ENCODE results near the gene KCNIP2.

The KCNIP2 gene

DNA sequence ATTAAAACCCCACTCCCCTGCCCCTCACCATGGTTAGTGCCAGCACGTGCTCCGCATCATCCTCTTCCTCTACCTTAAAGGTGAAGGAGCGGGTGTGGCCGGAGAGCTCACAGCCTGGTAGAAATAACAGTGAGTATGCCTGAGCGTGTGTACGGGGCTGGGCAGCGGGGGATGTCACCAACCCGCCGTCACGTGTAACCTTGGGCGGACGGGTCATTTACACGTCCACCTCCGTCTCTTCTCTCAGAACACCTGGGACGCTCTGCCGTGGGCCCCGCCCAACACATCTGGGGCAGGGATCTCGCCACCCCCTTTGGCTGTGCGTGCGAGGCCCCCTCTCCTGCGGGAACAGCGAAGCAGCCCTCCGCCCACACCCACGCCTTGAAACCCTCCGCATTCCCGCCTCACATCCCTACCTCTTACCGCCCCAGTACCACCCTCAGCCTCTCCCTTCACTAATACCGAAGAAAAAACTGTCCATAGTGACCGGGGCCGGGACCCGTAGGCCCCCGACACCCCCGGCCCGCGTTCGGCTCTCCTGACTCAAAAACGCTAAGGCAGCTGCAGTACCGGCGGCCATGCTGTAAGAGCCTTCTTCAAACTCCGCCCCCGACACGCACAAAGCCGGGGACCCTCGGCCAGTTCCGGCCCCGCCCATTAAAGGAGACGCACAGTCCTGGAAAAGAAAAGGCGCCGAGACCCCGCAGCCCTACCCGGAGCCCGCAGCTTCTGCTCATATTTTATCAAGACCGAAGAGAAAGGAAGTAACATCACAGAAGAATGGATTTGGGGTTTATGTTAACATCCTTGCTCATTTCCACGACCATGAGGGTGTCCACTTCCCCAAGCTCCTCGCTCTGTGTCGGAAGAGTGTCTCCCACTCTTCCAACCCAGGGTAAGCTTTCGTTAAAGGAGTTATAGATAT is 60.5 kb downstream of the KCNIP2 start, which contains the start of gene NPM3:
TSS of gene NPM3 (minus strand) at position 636 of the 925 bp plus-strand sequence. CDS start at position 580, 56 bp downstream.
- DNase-seq (ENCODE audit: low spot score): peak; percentile 73

DNA sequence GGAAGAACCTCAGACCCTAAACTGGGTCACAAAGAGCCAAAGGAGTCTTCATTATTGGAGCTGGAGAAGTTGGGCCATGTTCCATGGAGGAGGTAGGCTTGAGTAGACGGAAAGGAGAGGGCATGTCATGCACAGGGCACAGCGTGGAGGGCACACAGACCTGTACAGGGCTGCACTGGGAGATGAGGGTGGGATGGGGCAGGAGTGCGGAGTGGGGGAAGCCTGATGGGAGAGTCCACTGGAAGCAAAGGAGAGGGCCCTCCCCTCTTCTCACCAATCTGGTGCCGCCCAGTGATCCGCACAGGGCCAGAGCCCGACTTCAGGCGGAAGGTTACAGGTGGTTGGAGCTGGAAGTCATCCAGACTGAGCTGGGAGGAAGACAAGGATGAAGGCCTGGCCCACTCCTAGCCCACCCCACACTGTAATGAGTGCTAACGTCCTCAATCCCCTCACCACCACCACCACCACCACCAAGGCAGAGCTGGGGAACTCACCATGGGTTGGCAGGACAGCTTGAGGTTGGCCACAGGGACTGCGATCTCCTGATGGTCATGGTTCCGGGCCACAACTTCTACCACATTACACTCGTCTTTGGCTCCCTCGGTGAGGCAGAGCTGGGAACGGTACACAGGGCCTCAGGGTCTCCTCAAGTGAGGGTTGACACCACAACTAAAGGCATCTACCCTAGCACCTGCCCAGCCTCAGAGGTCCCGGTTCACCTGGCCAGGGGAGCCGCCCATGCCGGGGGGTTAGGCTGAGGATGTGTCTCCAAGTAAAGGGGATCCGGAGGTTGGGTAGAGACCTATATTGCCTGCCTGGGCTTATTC is 61.4 kb downstream of the KCNIP2 start:
- DNase-seq (ENCODE audit: low spot score): no peak

DNA sequence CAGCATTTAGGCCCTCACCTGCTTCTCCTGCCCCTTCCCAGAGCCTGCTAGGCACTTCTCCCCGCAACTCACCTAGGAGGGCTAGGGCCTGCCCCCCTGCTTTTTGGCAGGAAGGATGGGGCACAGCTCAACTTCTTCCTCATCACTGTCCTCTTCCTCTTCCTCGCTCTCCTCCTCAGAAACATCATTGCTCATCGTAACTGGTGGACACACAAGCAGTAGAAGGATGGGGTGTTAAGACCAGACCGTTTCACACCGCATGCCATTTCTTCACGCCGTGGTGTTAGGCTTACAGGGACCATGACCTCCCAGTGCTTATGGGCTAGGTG is 62.0 kb downstream of the KCNIP2 start:
- no peak for DNase-seq (ENCODE audit: low spot score)

GRCh38 chr10:101780818-101781654 is 62.6 kb downstream of the KCNIP2 start:
- DNase-seq (ENCODE audit: low spot score): peak; percentile 69

- DNase-seq (ENCODE audit: low spot score): no peak
These were observed 63.3 kb downstream of the KCNIP2 start for GRCh38 chr10:101780187-101780817.

- peak; percentile 79 for DNase-seq (ENCODE audit: low spot score)
These were observed 63.9 kb downstream of the KCNIP2 start for GRCh38 chr10:101779544-101780186.

GRCh38 chr10:101778781-101779543 is 64.6 kb downstream of the KCNIP2 start:
- no peak for DNase-seq (ENCODE audit: low spot score)

DNA sequence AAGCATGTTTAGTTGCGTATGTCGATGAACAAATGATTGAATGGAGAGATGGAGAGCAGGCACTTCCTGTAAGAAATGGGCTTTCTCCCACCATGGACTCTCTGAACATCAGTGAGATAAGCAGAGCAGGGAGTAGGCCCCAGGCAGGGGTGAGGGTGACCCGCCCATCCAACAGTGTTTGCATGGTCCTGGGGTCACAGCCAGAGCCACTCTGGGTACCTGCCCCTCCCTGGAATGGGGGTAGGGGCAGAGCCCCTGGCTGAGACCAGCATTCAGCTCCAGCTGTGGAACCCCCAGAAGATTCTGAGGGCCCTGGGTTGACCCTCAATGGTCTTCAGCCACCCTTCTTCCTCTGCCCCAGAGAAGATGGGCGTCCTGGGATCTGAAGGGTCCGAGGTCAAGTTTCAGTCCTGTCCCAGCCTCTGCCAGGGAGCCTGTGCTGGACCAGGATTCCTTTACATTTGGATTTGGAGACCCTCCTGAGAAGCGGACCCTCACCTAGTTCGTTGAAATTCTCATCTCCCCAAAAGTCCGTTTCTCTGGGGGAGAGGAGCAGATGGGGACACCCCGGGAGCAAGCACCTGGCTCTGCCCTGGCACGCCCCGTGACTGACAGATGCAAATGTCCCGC is 65.3 kb downstream of the KCNIP2 start:
- no peak for DNase-seq (ENCODE audit: low spot score)

GRCh38 chr10:101777619-101778145 is 65.9 kb downstream of the KCNIP2 start:
- no peak for DNase-seq (ENCODE audit: low spot score)

DNA sequence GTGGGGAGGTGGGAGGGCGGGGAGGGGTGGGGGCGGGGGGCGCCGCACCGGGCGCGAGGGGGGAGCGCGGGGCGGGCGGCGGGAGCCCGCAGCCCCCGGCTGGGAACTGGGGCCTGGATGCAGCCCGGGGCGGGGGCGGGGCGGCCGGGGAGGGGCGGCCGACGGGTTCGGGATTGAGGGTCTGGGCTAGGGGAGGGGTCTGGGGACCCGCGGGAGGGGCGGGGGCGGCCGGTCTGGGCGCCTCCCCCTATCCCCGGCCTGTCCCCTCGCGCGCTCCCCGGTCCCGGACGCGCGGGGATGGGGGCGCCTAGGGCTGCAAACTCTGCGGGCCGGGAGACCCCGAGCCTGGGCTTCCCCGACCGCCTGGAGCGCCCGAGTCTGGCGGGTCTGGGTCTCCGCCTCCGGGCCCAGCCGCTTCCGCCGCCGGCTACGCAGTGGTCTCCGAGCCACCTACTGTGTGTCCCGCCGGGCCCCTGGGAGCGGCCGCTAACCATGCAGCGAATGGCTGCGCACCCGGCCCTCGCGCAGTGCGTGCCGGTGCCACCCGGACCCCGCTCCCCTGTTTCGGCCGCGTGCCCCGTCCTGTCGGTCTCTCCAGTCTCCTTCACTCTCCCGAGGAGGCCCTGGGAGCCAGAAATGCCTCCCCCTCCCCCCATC is 67.3 kb downstream of the KCNIP2 start:
- DNase-seq (ENCODE audit: low spot score): no peak

Measured in CD4-positive, alpha-beta T cell treated with Interleukin-6 at 100 ng/mL for 8 hours (primary cell).